SKM-1 (cell line): ENCODE data around the gene NPR2.

Source experiments
- DNase-seq: peaks from one replicate; lab custom pipeline; 2025; ENCODE audit not compliant: unreplicated experiment; lab: John Stamatoyannopoulos, UW

NPR2 gene

GRCh38 chr9:35791297-35791921, at the start of gene NPR2:
NPR2 (plus strand) TSS chr9:35791591; CDS start chr9:35792409, 818 bp downstream.
- DNase-seq = no peak

GRCh38 chr9:35741740-35742139, 49.7 kb upstream of the NPR2 start:
- DNase-seq = no peak

- DNase-seq = no peak
Observed at GRCh38 chr9:35743452-35743851, 47.9 kb upstream of the NPR2 start.

GRCh38 chr9:35743880-35744518, 47.4 kb upstream of the NPR2 start:
- DNase-seq = no peak

- DNase-seq = no peak
Observed at GRCh38 chr9:35745569-35745968, 45.8 kb upstream of the NPR2 start.

GRCh38 chr9:35746583-35746982, 44.8 kb upstream of the NPR2 start:
- no peak for DNase-seq

GRCh38 chr9:35748242-35748857, 43.0 kb upstream of the NPR2 start:
- DNase-seq = no peak

GRCh38 chr9:35748858-35749514, 42.4 kb upstream of the NPR2 start, which contains the start of the genes GBA2 and RGP1:
GBA2 (minus strand) TSS chr9:35749228; CDS start chr9:35748704, 524 bp downstream.
RGP1 (plus strand) TSS chr9:35749287; CDS start chr9:35749756, 469 bp downstream.
- peak; percentile 43 for DNase-seq

GRCh38 chr9:35749515-35750255, 41.7 kb upstream of the NPR2 start:
- DNase-seq = no peak

- DNase-seq = no peak
Observed at GRCh38 chr9:35750256-35750531, 41.2 kb upstream of the NPR2 start.

- no peak for DNase-seq
Observed at GRCh38 chr9:35753466-35753865, 37.9 kb upstream of the NPR2 start.

GRCh38 chr9:35754264-35754663, 37.1 kb upstream of the NPR2 start, which contains the start of gene MSMP:
MSMP (minus strand) TSS chr9:35754276; CDS start chr9:35754129, 147 bp downstream.
- no peak for DNase-seq

- DNase-seq = no peak
Observed at GRCh38 chr9:35755071-35755470, 36.3 kb upstream of the NPR2 start.

- DNase-seq = peak; percentile 71
Observed at GRCh38 chr9:35756275-35757225, 34.8 kb upstream of the NPR2 start.

- peak; percentile 22 for DNase-seq
Observed at GRCh38 chr9:35757226-35757891, 34.0 kb upstream of the NPR2 start.

- DNase-seq = no peak
Observed at GRCh38 chr9:35757892-35758275, 33.5 kb upstream of the NPR2 start.

GRCh38 chr9:35758475-35759050, 32.8 kb upstream of the NPR2 start:
- no peak for DNase-seq

- no peak for DNase-seq
Observed at GRCh38 chr9:35759795-35760194, 31.6 kb upstream of the NPR2 start.

- DNase-seq = no peak
Observed at GRCh38 chr9:35760651-35761050, 30.7 kb upstream of the NPR2 start.
